ENCODE results near the gene CBS.
"Not testable (repeated sequence)": the region's sequence is repeated elsewhere in the genome, so short reads cannot be mapped to it uniquely, and the experiment has no call there.

CBS gene

GRCh38 chr21:43075170-43076022 lies at the start of gene CBS:
CBS (minus strand) TSS chr21:43075835; CDS start chr21:43072193, 3,642 bp downstream.
- not testable (repeated sequence) for DNase-seq (ENCODE audit: low read depth in 2 of 2); H3K4me3 ChIP-seq (replicated peaks in 1 of 2; ENCODE audit: low read depth in 2 of 2, low read length in 2 of 2)

GRCh38 chr21:43115956-43116355 lies 40.3 kb upstream of the CBS start:
- H3K4me3 ChIP-seq (replicated peaks in 1 of 2; ENCODE audit: low read depth in 2 of 2, low read length in 2 of 2); DNase-seq (ENCODE audit: low read depth in 2 of 2): not testable (repeated sequence)

DNA sequence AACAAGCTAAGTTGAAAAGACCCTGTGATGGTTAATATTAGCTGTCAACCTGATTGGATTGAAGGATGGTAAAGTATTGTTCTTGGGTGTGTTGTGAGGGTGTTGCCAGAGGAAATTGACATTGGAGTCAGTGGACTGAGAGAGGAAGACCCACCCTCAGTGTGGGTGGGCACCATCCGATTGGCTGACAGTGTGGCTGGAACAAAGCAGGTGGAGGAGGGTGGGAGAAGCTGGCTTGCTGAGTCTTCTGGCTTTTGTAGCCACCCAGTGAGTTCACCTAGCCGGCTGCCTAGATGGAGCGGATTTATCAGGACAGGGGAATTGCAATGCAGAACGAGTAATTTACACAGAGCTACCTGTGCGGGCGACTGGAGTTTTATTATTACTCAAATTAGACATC lies 38.8 kb upstream of the CBS start:
- not testable (repeated sequence) for H3K4me3 ChIP-seq (replicated peaks in 1 of 2; ENCODE audit: low read depth in 2 of 2, low read length in 2 of 2); DNase-seq (ENCODE audit: low read depth in 2 of 2)

DNA sequence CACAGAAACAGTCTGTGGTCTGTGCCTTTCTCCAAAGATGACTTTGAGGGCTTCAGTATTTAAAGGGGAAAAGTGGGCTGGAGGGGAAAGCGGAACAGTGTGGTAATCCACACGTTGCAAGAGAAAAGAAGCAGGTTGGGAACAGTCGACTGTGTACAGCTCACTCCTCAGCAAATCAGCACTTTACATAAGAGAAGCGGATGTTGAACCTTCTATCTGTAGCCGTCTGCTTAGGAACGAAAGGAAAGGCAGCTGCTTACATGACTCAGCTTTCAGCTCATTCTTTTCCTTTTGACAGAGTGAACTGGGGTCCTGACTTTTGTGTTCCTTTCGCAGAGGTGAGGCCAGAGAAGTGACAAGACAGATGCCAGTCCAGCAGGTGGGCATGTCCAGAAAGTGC lies 33.4 kb upstream of the CBS start:
- not testable (repeated sequence) for DNase-seq (ENCODE audit: low read depth in 2 of 2); H3K4me3 ChIP-seq (replicated peaks in 1 of 2; ENCODE audit: low read depth in 2 of 2, low read length in 2 of 2)

DNA sequence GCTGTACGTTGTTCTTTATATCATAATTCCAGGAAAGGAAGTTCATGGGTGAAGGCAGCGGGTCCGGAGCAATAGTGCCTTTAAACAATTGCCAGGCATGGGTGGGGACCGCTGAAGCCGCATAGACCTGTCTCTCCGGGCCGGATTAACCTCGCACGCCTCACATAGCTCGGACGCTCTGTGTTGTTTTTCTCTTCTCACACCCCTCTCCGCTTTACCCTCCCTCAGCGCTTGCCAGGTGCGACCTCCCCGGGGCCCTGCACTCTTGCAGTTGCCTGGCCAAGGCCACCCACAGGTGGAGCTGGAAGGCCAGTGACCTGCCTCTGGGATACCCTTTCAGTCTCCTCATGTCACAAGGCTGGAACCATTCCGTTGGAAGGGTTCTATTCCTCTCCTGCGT lies 32.5 kb upstream of the CBS start:
- not testable (repeated sequence) for H3K4me3 ChIP-seq (replicated peaks in 1 of 2; ENCODE audit: low read depth in 2 of 2, low read length in 2 of 2); DNase-seq (ENCODE audit: low read depth in 2 of 2)

GRCh38 chr21:43107794-43108137 lies 32.1 kb upstream of the CBS start:
- not testable (repeated sequence) for H3K4me3 ChIP-seq (replicated peaks in 1 of 2; ENCODE audit: low read depth in 2 of 2, low read length in 2 of 2); DNase-seq (ENCODE audit: low read depth in 2 of 2)

- H3K4me3 ChIP-seq (replicated peaks in 1 of 2; ENCODE audit: low read depth in 2 of 2, low read length in 2 of 2), result peak within 1 kb of the TSS; percentile 54 to 62
- peak; percentile 1 to 5 for DNase-seq (ENCODE audit: low read depth in 2 of 2)
These were observed 31.5 kb upstream of the CBS start, which contains the start of gene U2AF1 for GRCh38 chr21:43106965-43107793. U2AF1 (minus strand) TSS chr21:43107570; CDS start chr21:43107494, 76 bp downstream.

- not testable (repeated sequence) for DNase-seq (ENCODE audit: low read depth in 2 of 2); H3K4me3 ChIP-seq (replicated peaks in 1 of 2; ENCODE audit: low read depth in 2 of 2, low read length in 2 of 2)
These were observed 29.0 kb upstream of the CBS start for GRCh38 chr21:43104642-43105041.

DNA sequence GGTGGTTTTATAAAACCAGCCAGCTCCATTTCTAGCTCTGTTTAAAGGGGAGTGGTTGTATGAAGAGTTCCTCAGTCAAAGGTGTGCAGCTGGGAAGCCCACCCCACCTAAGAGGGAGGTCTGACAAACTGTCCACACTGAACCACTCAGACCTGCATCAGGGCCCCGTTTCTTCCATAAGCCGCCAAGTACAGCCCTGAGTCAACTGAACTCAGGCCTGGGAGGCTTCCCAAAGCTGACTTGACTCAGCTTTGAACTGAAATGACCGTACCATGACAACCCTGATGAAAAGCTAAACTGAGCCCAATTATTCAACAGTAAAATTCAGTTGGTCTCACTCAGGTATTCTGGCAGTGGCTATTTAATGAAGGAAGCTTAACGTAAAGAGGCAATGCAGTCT lies 26.6 kb upstream of the CBS start:
- DNase-seq (ENCODE audit: low read depth in 2 of 2); H3K4me3 ChIP-seq (replicated peaks in 1 of 2; ENCODE audit: low read depth in 2 of 2, low read length in 2 of 2): not testable (repeated sequence)

DNA sequence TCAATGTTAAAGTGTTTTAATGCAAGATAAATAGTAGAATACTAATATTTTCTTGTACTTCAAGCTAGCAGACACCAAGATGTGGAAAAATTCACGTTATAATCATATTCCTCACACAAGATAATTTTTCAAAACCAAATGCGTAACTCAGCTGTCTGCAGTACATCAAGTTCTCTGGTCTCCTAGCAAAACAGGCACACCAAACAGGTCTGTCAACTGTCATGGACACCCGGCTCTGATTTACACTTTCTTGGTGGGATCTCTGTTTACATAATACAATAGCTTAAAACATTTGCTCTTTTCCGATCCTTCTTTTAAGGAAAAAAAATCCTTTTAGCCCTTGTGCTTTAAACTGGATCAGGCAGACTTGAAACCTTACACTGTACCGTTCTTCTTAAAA lies 26.0 kb upstream of the CBS start:
- not testable (repeated sequence) for DNase-seq (ENCODE audit: low read depth in 2 of 2); H3K4me3 ChIP-seq (replicated peaks in 1 of 2; ENCODE audit: low read depth in 2 of 2, low read length in 2 of 2)

DNA sequence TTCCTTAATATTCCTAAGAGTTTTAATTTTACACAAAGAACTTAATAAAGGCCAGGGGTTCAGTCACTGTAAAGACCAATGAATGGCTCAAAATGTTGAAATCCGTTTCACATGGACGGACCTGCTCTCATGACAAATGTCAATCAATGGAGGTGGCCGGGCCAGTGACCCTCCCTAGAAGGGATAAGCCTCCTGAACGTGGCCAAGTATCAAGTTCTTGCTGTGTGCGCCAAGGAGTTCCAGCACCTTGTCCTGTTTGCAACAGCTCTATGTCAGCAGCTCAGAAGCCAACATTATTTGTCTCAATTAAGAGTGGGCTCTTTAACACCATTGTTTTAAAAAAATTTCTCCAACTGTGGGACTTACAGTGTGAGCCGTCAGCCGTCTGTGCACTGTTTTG lies 25.4 kb upstream of the CBS start:
- not testable (repeated sequence) for H3K4me3 ChIP-seq (replicated peaks in 1 of 2; ENCODE audit: low read depth in 2 of 2, low read length in 2 of 2); DNase-seq (ENCODE audit: low read depth in 2 of 2)

- H3K4me3 ChIP-seq (replicated peaks in 1 of 2; ENCODE audit: low read depth in 2 of 2, low read length in 2 of 2); DNase-seq (ENCODE audit: low read depth in 2 of 2): not testable (repeated sequence)
These were observed 16.5 kb upstream of the CBS start for GRCh38 chr21:43091979-43092614.

DNA sequence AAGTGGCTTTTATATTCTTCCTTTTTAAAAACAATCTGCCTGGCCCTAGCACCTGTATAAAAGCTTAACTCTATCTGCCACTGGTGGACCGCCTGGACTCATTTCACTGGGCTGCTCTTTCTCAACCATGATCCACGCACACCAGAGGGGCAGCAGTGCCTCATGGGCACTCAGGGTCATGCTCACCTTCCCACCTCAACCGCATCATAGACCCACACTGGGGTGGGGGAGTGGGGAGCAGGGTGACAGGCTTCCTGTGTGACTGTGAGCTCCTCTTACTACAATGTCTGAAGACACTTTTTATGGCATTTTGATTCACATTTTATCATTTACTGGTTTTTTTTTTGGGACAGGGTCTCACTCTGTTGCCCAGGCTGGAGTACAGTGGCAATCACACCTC lies 15.3 kb upstream of the CBS start:
- DNase-seq (ENCODE audit: low read depth in 2 of 2); H3K4me3 ChIP-seq (replicated peaks in 1 of 2; ENCODE audit: low read depth in 2 of 2, low read length in 2 of 2): not testable (repeated sequence)

DNA sequence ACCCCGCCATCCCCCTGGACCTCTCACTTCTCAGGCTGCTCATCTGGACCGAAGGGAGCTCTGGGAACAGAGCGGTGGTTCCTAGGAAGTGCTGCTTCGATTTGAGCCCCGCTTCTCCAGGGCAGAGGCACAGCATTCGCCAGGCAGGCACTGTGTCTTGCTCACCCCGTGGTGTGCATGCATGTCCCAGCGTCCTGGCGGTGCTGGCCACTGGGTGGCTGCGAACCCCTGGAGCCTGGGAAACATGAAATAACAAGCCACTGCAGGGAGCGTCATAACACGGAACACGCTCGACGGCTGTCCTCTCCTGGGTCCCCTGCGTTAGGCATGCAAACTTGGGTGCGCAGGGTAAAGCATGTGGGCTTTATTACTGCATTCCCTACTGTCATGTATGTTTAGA lies 13.8 kb upstream of the CBS start:
- DNase-seq (ENCODE audit: low read depth in 2 of 2); H3K4me3 ChIP-seq (replicated peaks in 1 of 2; ENCODE audit: low read depth in 2 of 2, low read length in 2 of 2): not testable (repeated sequence)

DNA sequence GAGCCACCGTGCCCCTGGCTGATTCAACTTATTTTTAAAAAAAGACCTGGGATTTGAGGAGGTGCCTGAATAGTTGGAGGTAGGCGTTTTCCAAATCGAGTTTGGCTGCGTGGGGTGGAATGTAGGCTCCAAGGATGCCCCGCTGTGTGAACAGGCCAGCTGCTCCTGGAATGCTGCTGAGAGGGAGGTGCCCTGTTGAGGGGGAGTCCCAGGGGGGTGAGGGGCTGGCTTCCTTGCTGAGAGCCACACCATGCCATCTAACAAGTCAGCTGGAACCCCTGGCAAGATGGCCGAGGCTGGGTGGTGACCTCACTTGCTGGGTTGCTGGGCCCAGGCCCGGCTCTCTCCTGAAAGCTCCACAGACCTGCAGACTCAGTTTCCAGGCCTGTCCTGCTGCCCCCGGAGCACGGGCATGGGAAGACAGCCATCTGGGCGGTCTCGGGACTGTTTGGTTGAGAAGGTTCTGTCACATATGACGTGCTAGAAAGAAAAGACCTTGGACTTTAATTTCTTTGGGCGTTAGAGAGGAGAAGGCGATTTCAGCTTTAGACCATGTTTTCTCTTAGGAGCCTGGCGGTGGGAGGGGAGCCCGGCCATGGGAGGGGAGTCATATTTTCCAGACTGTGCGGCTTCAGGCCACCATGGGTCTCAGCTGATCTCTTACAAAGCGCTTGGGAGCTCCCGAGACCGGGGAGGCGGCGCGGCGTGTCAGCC lies 7.1 kb upstream of the CBS start:
- DNase-seq (ENCODE audit: low read depth in 2 of 2); H3K4me3 ChIP-seq (replicated peaks in 1 of 2; ENCODE audit: low read depth in 2 of 2, low read length in 2 of 2): not testable (repeated sequence)

- not testable (repeated sequence) for DNase-seq (ENCODE audit: low read depth in 2 of 2); H3K4me3 ChIP-seq (replicated peaks in 1 of 2; ENCODE audit: low read depth in 2 of 2, low read length in 2 of 2)
These were observed 1.0 kb upstream of the CBS start for GRCh38 chr21:43076643-43077042.

DNA sequence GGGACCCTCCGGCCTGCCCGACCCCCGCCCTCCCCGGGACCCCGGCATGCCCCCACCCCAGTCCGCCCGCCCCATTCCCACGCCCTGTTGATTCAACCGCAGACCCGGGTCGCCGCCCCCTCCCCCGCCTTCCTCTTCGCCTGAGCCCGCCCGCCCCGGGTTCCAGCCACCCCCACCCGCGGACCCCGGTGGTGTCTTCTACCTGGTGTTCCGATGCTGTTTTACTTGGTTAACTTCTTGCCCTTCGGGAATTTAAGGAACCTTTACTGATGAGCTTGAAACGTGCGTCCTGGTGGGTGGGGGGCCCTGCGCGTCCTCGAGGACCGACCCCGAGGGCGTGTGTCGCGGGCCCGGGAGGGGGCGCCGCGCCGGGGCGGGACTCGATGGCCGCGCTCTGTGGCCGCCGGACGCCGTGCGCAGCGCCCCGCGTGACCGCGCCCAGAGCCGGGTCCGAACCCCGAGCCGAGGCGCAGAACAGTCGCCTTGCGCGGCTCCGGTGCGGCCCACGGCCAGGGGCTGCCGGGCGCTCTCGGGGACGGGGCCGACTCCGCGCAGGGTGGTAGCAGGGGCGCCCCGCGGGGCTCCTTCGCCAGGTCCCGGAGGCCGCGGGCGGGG lies 495 bp upstream of the CBS start:
- not testable (repeated sequence) for H3K4me3 ChIP-seq (replicated peaks in 1 of 2; ENCODE audit: low read depth in 2 of 2, low read length in 2 of 2); DNase-seq (ENCODE audit: low read depth in 2 of 2)
